ENCODE measurements around the gene BRMS1.

Gene BRMS1

GRCh38 chr11:66347425-66348276 is 2.7 kb upstream of the BRMS1 start, which contains the start of gene B4GAT1:
Gene B4GAT1 (minus strand): TSS chr11:66347629. CDS start chr11:66347545, 84 bp downstream.
- no peak for TF ChIP-seq CTCF (conservative IDR thresholded peaks at IDR 0.05; ENCODE audit: low read depth)
- CTCF ChIA-PET = interaction anchor here (0.7 to 2.0 kb wide), 3 partner anchors 16 to 39 kb away, joined by 3 to 10 read pairs (median 3); no protein-coding TSS in a partner anchor
- POLR2A ChIA-PET (ENCODE audit: low non-redundant PET) = interaction anchor here (0.5 to 0.8 kb wide), 2 partner anchors 12 to 269 kb away, joined by 3 read pairs; partner anchors contain the start of genes RBM14 and RIN1
- DNase-seq (ENCODE audit: low spot score) = peak; percentile 68
- H3K27ac ChIP-seq = peak within 1 kb of the TSS; percentile 92

DNA sequence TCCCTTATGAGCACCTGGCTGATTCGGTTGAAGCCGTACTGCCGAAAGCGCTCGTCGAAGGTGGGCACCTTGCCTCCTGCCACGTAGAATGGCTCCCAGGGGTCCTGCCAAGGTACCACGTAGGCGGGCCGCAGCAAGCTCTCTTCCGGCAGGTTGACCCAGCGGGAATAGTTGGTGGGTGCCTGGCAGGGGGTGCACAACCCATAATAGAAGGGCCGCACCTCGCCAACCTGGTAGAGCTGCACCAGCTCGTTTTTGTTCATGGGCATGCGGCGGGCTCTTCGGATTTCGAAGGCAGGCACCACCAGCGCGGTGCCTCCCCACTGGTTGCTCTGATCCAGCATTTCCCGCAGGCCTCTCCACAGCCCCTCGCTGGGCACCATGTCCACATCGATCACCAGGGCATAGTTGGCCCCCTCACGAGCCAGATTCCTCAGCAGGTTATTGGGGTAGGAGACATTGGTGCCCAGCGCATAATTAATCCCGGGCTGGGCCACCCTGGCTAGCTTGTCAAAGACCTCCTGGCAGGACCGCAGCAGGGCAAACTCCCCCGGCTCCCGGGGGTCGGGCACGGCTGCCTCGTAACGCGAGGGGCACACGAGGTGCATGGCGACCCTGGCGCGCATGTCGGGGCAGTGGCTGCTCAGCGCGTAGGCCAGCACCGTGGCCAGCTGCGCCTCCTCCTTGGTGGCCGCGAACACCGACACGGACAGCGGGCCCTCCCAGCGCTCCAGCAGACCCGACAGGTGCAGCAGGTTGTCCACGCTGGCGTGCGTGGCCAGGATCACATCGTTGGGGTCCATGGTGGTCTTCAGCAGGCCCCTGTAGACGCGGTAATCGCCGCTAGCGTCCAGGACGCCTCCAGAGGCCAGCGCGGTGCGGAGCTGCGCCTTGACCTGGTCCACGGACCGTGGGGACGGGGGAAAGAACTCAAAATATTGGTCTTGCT is 1.8 kb upstream of the BRMS1 start:
- ChIA-PET CTCF (interaction anchor here (0.5 to 2.0 kb wide), 3 partner anchors 35 to 124 kb away, joined by 3 to 10 read pairs (median 5); no protein-coding TSS in a partner anchor), POLR2A (ENCODE audit: low non-redundant PET) (no interaction called here)

DNA sequence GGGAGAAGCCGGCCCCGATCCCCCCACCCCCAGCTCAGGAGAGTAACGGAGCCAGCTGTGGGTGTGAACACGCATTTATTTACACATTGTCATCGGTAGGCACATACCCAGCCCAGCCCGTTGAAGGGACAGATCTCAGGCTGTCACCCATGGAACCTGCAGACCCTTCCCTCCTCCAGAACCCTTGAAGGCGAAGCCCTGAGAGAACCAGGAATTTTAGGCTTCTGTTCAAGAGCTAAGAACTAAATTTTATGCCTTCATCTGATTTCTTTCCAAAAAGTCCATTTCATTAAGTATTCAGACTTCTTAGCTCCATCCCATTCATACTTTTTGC is 379 bp upstream of the BRMS1 start:
- TF ChIP-seq CTCF (conservative IDR thresholded peaks at IDR 0.05; ENCODE audit: low read depth) = no peak
- DNase-seq (ENCODE audit: low spot score) = no peak
- H3K27ac ChIP-seq = peak overlapping the region; percentile 92
- CTCF ChIA-PET = interaction anchor here (1.0 to 2.2 kb wide), 3 partner anchors 17 to 44 kb away, joined by 3 to 9 read pairs (median 9); no protein-coding TSS in a partner anchor
- POLR2A ChIA-PET (ENCODE audit: low non-redundant PET) = interaction anchor here (0.6 to 0.8 kb wide), 3 partner anchors 10 to 41 kb away, joined by 3 to 7 read pairs (median 4); no protein-coding TSS in a partner anchor

More for the DNA sequence above, 1.8 kb upstream of the BRMS1 start:
- TF ChIP-seq CTCF (conservative IDR thresholded peaks at IDR 0.05; ENCODE audit: low read depth) = no peak
- H3K27ac ChIP-seq = peak overlapping the region; percentile 92
- no peak for DNase-seq (ENCODE audit: low spot score)

DNA sequence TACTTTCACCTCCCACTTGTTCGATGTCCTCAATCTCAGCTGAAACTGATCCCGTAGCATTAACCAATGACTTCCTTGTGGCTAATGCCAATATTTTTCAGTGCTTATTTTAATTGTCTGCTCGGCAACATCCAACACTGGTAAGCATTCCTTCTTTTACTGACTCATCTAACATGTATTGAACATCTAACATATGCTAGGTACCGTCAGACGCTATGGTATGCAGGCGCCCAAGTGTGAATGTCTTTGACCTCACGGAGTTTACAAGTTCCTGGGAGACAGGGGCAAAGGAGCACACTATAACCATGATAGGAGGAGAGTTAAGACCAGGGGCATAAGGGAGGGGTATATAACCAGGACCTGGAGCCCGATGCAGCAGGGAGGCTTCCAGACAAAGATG is 1.7 kb downstream of the BRMS1 start:
- no peak for DNase-seq (ENCODE audit: low spot score)
- ChIA-PET CTCF (interaction anchor here (0.9 kb wide), 1 partner anchor 32 kb away, joined by 3 read pairs; no protein-coding TSS in a partner anchor), POLR2A (ENCODE audit: low non-redundant PET) (no interaction called here)
- H3K27ac ChIP-seq = peak overlapping the region; percentile 60
- no peak for TF ChIP-seq CTCF (conservative IDR thresholded peaks at IDR 0.05; ENCODE audit: low read depth)

- CTCF ChIA-PET = no interaction called here
- TF ChIP-seq CTCF (conservative IDR thresholded peaks at IDR 0.05; ENCODE audit: low read depth) = no peak
- no peak for DNase-seq (ENCODE audit: low spot score)
- H3K27ac ChIP-seq = peak overlapping the region; percentile 100
- POLR2A ChIA-PET (ENCODE audit: low non-redundant PET) = no interaction called here
Measured at GRCh38 chr11:66341502-66342126, 3.3 kb downstream of the BRMS1 start.
